ENCODE data around the gene IGSF23. TPM values are rescaled to one million over a fixed set of nuclear protein-coding genes. Genes with fewer than 3 reads are reported as not detected.

Gene IGSF23
- total and polyA plus RNA-seq, 2 of the 13 experiments (the other 11 are each of a cell fraction or from before 2014, with no cell fraction given), result 2.3 to 8.8 TPM

GRCh38 chr19:44644402-44645016, 31.1 kb downstream of the IGSF23 start (continued):
- TF ChIP-seq AKAP8 (CRISPR knock-in tag; IDR thresholded peaks at IDR 0.05), result no peak
- 0 out of 2 replicates have a peak, but pooled peaks have one; percentile 5 for TF ChIP-seq ZNF20 (CRISPR knock-in tag; IDR thresholded peaks at IDR 0.05)
- TF ChIP-seq SALL1 (CRISPR knock-in tag; IDR thresholded peaks at IDR 0.05), result peak; percentile 14
- no peak for TF ChIP-seq ZNF550 (CRISPR knock-in tag; IDR thresholded peaks at IDR 0.05; ENCODE audit: borderline replicate concordance)

- Histone ChIP-seq H2AFZ (ENCODE audit: low read length) (no peak overlapping the region), H3K36me3 (replicated peaks in 1 of 2; ENCODE audit: control insufficient read depth in 1 of 2, insufficient read depth in 2 of 2, low read length in 2 of 2) (peaks cover 13 to 38% of the 10 kb centered on the region in 2 experiments), H3K4me3 (replicated peaks in 1 of 3; ENCODE audit: insufficient read depth in 1 of 3, low read depth in 2 of 3, low read length in 3 of 3) (peak overlapping the region in 2 of 3 experiments; percentile 10 to 23; a peak in 3 of 6 replicates), H3K27me3 (ENCODE audit: control insufficient read depth in 1 of 2, insufficient read depth in 2 of 2, low read length in 2 of 2) (no peaks in the 10 kb centered on the region; a peak in 1 of 5 replicates), H3K79me2 (ENCODE audit: insufficient read depth, low read length) (peaks cover 24% of the 10 kb centered on the region), H3K9me3 (ENCODE audit: low read length) (no peaks in the 10 kb centered on the region), H3K4me1 (ENCODE audit: insufficient read depth, low read length) (peaks cover 43% of the 10 kb centered on the region), H3K9ac (ENCODE audit: insufficient read depth, low read depth, low read length) (0 out of 2 replicates have a peak overlapping the region, but pooled peaks have one; percentile 22), H3K27ac (ENCODE audit: extremely low read length, insufficient read depth, low read length) (no peak overlapping the region), H3K4me2 (ENCODE audit: low read depth, low read length) (peak overlapping the region; percentile 63), H4K20me1 (ENCODE audit: insufficient read depth, low read length) (peaks cover 13% of the 10 kb centered on the region)
- ChIA-PET CTCF (ENCODE audit: low intra/inter-chr PET ratio, low total read pairs) (no interaction called here), POLR2A (interaction anchor here (1.1 to 2.7 kb wide), 4 partner anchors 17 to 74 kb away, joined by 3 to 11 read pairs (median 3); no protein-coding TSS in a partner anchor)
- DNase-seq (ENCODE audit: low spot score), result no peak
- 0 out of 2 replicates have a peak, but pooled peaks have one; percentile 26 for TF ChIP-seq RBFOX2 (IDR thresholded peaks at IDR 0.05; ENCODE audit: low read depth, low read length)
- TF ChIP-seq UBTF (CRISPR knock-in tag; IDR thresholded peaks at IDR 0.05), result no peak
- TF ChIP-seq ZNF543 (CRISPR knock-in tag; IDR thresholded peaks at IDR 0.05), result no peak
- TF ChIP-seq ZBTB25 (CRISPR knock-in tag; IDR thresholded peaks at IDR 0.05), result no peak
- TF ChIP-seq MXD4 (CRISPR knock-in tag; IDR thresholded peaks at IDR 0.05), result no peak
- peak; percentile 93 for TF ChIP-seq ZKSCAN1 (IDR thresholded peaks at IDR 0.05; ENCODE audit: low read length)
- no peak for TF ChIP-seq ZFP90 (CRISPR knock-in tag; IDR thresholded peaks at IDR 0.05; ENCODE audit: borderline replicate concordance)
- TF ChIP-seq DDIT3 (CRISPR knock-in tag; IDR thresholded peaks at IDR 0.05), result no peak
- no peak for TF ChIP-seq ZNF354B (CRISPR knock-in tag; IDR thresholded peaks at IDR 0.05)
- peak; percentile 62; the same call in 1 of the 2 replicates for TF ChIP-seq ZNF121 (CRISPR knock-in tag; IDR thresholded peaks at IDR 0.05)
- intact Hi-C loops (cut with micrococcal nuclease; ENCODE audit: unreplicated experiment) (no loop called here), in situ Hi-C loops (cut with HindIII; ENCODE audit: extremely low pct_ligation_motif_present, low pct_unique_long_range_greater_than_20kb) (no loop called here)
- ATAC-seq, result no peak
- no peak for FAIRE-seq
- WGBS (ENCODE audit: low lambda C conversion rate), result 89% methylated on average over 8 of the region's 8 CpGs
- no TSS peak for BruUV-seq (replicated peaks)
These were observed 32.2 kb downstream of the IGSF23 start for GRCh38 chr19:44645407-44646048.
